Mesothelial cell of epicardium (in vitro differentiated cells): ENCODE results near the gene MACROD2. TPM values are rescaled to one million over a fixed set of nuclear protein-coding genes. Genes with fewer than 3 reads are reported as not detected.
A peak's percentile ranks its signal among the peaks of the same experiment; 100 is the strongest.

ENCODE experiments used
- DNase-seq, 2 experiments: peaks; one replicate each; pipeline ENCODE4 v3.0.0; 2021; ENCODE audit warnings: low spot score in 2 of 2; ENCODE audit not compliant: unreplicated experiment in 2 of 2
- H3K27ac Mint-ChIP-seq: 2 replicates; pipeline ENCODE4 v1.8.0; 2021; ENCODE audit warnings: mixed read lengths
- H3K27me3 Mint-ChIP-seq: 2 replicates; pipeline ENCODE4 v1.8.0; 2021; ENCODE audit warnings: low read depth, mixed read lengths
- H3K36me3 Mint-ChIP-seq: 2 replicates; pipeline ENCODE4 v1.8.0; 2021; ENCODE audit warnings: mixed read lengths
- H3K4me1 Mint-ChIP-seq: 2 replicates; pipeline ENCODE4 v1.8.0; 2021; ENCODE audit warnings: mixed read lengths
- H3K4me3 Mint-ChIP-seq: 2 replicates; pipeline ENCODE4 v1.8.0; 2021; ENCODE audit warnings: mild to moderate bottlenecking, moderate library complexity, mixed read lengths
- H3K9me3 Mint-ChIP-seq: 2 replicates; pipeline ENCODE4 v1.8.0; 2021; ENCODE audit warnings: mixed read lengths
- total RNA-seq: library from RNA; stranded (reverse); gene quantifications from 3 replicates; pipeline ENCODE4 v1.2.1, GENCODE V29; 2021
- TF ChIP-seq, protein P1 (sequence below): fragments of 200-600 bp; sonication (generic); IDR thresholded peaks from one replicate; pipeline ENCODE4 v1.5.0; 2021; ENCODE audit warnings: antibody characterized with exemption; ENCODE audit not compliant: unreplicated experiment

The MACROD2 gene
- total RNA-seq, 1 donor from 2014 or later, result 10.0 TPM

DNA sequence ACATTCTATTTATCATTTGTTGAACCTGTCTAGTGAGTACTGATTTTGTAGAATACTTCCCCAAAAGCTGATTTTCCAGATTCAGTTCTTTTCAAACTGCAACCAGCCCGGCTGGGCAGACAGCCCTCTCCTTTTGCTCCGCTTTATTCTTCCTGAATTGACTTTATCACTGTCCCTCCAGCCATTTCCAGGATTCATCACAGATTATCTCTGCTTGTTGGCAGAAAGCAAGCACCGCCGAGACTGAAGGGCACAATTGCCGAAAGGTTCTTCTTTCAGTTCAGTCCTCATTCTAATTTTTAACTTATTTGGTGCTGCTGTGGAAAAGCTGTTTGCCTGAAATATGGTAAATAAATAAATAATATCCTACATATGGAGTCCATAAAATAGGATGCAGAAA, 711.2 kb downstream of the MACROD2 start:
- peaks cover 36% of the 10 kb centered on the region for H3K4me1 Mint-ChIP-seq
- H3K9me3 Mint-ChIP-seq, result no peaks in the 10 kb centered on the region
- no peaks in the 10 kb centered on the region for H3K27me3 Mint-ChIP-seq
- TF ChIP-seq, protein P1, sequence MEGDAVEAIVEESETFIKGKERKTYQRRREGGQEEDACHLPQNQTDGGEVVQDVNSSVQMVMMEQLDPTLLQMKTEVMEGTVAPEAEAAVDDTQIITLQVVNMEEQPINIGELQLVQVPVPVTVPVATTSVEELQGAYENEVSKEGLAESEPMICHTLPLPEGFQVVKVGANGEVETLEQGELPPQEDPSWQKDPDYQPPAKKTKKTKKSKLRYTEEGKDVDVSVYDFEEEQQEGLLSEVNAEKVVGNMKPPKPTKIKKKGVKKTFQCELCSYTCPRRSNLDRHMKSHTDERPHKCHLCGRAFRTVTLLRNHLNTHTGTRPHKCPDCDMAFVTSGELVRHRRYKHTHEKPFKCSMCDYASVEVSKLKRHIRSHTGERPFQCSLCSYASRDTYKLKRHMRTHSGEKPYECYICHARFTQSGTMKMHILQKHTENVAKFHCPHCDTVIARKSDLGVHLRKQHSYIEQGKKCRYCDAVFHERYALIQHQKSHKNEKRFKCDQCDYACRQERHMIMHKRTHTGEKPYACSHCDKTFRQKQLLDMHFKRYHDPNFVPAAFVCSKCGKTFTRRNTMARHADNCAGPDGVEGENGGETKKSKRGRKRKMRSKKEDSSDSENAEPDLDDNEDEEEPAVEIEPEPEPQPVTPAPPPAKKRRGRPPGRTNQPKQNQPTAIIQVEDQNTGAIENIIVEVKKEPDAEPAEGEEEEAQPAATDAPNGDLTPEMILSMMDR, result no peak
- peak overlapping the region; percentile 78 for H3K27ac Mint-ChIP-seq
- no peaks in the 10 kb centered on the region for H3K36me3 Mint-ChIP-seq
- no peak for DNase-seq
- no peak overlapping the region for H3K4me3 Mint-ChIP-seq

DNA sequence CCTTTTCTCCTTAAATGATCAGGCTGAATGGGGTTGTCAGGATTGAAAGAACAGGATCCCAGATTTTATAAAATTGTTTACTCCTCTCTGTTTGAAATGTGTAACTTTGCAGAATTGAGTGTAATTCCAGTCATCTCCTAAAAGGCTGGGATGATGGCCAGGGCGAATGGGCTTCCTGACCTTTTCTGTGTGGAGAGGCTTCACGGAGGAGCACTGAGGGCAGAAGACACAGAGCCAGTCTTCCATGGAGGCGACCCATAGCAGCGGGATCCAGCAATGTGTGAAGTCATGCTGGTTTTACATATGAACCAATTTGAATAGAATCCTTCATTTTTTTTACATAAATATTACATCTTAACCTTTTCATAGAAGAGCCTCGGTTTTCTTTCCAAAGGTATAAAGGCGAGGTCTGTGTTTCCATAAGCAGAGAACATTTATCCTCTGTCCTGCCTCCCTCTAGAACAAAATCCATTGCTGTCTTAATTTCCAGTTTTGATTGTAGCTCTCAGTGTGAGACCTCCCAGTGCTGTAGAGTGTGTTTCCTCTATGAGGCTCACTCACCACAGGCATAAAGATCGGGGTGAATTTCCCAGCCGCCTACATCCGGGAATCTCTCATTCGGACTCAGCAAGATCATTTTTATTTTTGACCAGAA, 711.8 kb downstream of the MACROD2 start:
- Mint-ChIP-seq H3K36me3 (no peaks in the 10 kb centered on the region), H3K4me1 (peaks cover 39% of the 10 kb centered on the region), H3K27ac (peak overlapping the region; percentile 78), H3K27me3 (no peaks in the 10 kb centered on the region), H3K4me3 (no peak overlapping the region), H3K9me3 (no peaks in the 10 kb centered on the region)
- no peak for DNase-seq
- TF ChIP-seq, protein P1, result no peak

DNA sequence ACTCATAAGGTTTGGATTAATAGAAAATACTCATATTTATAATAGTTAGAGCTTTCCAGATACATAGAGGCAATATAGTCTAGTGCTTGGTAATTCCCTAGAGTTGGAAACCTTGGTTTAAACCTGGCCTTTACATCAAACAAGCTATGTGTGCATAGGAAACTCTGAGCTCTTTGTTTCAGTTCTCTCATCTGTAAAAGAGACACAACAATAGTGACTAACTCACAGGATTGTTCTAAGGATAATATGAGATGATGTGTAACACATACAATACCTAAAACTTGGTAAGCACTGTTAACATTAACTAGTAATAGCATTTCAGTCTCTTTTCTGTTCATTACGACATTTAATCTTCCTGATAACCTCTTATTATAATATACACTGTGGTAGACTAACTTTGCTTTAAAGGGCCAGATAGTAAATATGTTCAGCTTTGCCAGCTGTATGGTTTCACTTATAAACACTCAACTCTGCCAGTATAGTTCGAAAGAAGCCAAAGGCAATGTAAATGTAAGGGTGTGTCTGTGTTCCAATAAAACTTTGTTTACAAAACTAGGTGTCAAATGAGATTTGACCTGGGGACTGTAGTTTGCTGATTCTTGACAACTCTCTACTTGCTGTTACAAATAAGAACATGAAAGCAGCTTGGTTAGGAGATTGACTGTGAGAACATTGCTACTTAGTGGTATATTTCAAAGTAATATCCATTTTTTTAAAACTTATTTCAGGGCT, 712.7 kb downstream of the MACROD2 start:
- H3K4me1 Mint-ChIP-seq, result peaks cover 47% of the 10 kb centered on the region
- peak overlapping the region; percentile 65 for H3K27ac Mint-ChIP-seq
- TF ChIP-seq, protein P1, result no peak
- DNase-seq, result no peak
- H3K4me3 Mint-ChIP-seq, result no peak overlapping the region
- H3K9me3 Mint-ChIP-seq, result no peaks in the 10 kb centered on the region
- no peaks in the 10 kb centered on the region for H3K36me3 Mint-ChIP-seq
- no peaks in the 10 kb centered on the region for H3K27me3 Mint-ChIP-seq

DNA sequence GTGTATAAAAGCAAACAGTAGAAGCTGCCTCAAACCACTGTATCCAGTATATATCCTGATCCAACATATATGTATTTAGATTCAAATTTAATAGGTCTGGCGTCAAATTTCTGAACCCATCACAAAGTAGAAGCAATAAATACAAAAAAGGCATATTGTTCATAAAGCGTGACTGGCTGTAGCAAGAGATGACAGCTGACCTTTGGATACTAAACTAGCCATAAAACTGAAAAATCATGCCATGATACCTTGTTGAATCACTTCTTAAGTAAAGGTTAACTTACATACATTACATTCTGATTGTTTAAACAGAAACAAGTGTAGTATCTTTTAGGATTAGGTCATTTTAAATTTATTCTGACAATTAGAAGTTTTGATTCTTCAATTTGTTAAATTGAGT, 714.1 kb downstream of the MACROD2 start:
- no peak overlapping the region for H3K27ac Mint-ChIP-seq
- DNase-seq, result no peak
- no peak overlapping the region for H3K4me3 Mint-ChIP-seq
- H3K36me3 Mint-ChIP-seq, result no peaks in the 10 kb centered on the region
- H3K9me3 Mint-ChIP-seq, result peaks cover under 1% of the 10 kb centered on the region
- H3K4me1 Mint-ChIP-seq, result peaks cover 62% of the 10 kb centered on the region
- TF ChIP-seq, protein P1, result no peak
- H3K27me3 Mint-ChIP-seq, result no peaks in the 10 kb centered on the region

DNA sequence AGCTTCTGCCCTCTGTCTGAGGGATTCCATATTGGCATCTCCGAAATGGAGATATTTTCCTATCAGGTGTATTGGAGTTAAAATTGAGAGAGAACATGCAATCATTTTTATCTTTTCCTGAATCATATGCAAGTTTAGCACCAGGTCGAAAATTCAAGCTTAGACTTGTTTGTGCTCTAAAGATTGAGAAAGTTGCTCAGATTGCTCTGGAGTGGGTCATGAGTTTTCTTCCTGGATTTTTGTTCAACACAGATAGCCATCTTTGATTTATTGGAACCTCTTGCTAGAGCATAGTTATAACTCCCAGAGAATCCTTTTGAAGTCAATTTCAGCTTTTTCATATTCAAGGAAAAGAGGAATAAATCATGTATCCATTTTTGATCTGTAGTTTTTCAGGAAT, 715.6 kb downstream of the MACROD2 start:
- Mint-ChIP-seq H3K4me1 (peaks cover 70% of the 10 kb centered on the region), H3K27ac (peak overlapping the region; percentile 97), H3K36me3 (no peaks in the 10 kb centered on the region), H3K27me3 (no peaks in the 10 kb centered on the region), H3K4me3 (peak overlapping the region; percentile 2), H3K9me3 (peaks cover 3% of the 10 kb centered on the region)
- DNase-seq, result no peak
- TF ChIP-seq, protein P1, result no peak
